KMS-11 (cell line): ENCODE measurements around the gene SBK1.

ENCODE experiments used
- H2AFZ ChIP-seq: fragments of 200-600 bp; sonication (generic); 2 replicates; pipeline ENCODE4 v1.6.1; 2016; ENCODE audit warnings: antibody characterized with exemption, mixed run types, low read depth
- H3K27ac ChIP-seq: fragments of 200-600 bp; sonication (generic); 2 replicates; pipeline ENCODE4 v1.6.1; 2016; ENCODE audit warnings: mild to moderate bottlenecking, mixed run types
- H3K27me3 ChIP-seq: fragments of 200-600 bp; sonication (generic); 2 replicates; pipeline ENCODE4 v1.6.1; 2017; ENCODE audit warnings: mild to moderate bottlenecking, low read depth, mixed run types, moderate library complexity; ENCODE audit not compliant: insufficient read depth
- H3K36me3 ChIP-seq: fragments of 200-600 bp; sonication (generic); 2 replicates; pipeline ENCODE4 v1.6.1; 2017; ENCODE audit warnings: mild to moderate bottlenecking, mixed run types; ENCODE audit not compliant: insufficient read depth
- H3K4me1 ChIP-seq: fragments of 200-600 bp; sonication (generic); 2 replicates; pipeline ENCODE4 v1.6.1; 2016; ENCODE audit warnings: mild to moderate bottlenecking, low read depth, mixed run types; ENCODE audit not compliant: poor library complexity, severe bottlenecking
- H3K4me2 ChIP-seq: fragments of 200-600 bp; sonication (generic); 2 replicates; pipeline ENCODE4 v1.7.0; 2016; ENCODE audit warnings: mild to moderate bottlenecking, mixed run types
- H3K4me3 ChIP-seq: fragments of 200-600 bp; sonication (generic); IDR thresholded peaks from 2 replicates; pipeline ENCODE4 v1.6.1; 2017; ENCODE audit warnings: low read depth, low read length, mixed read lengths; ENCODE audit not compliant: insufficient read depth
- H3K79me2 ChIP-seq: fragments of 200-600 bp; sonication (generic); 2 replicates; pipeline ENCODE4 v1.6.1; 2016; ENCODE audit warnings: low read depth, mixed run types; ENCODE audit not compliant: insufficient read depth
- H3K9ac ChIP-seq: fragments of 200-600 bp; sonication (generic); 2 replicates; pipeline ENCODE4 v1.6.1; 2016; ENCODE audit warnings: mild to moderate bottlenecking, mixed run types
- H4K20me1 ChIP-seq: fragments of 200-600 bp; sonication (generic); 2 replicates; pipeline ENCODE4 v1.6.1; 2016; ENCODE audit warnings: mild to moderate bottlenecking, mixed run types; ENCODE audit not compliant: insufficient read depth
- TF ChIP-seq, protein P1 (sequence below): fragments of 200-600 bp; sonication (generic); conservative IDR thresholded peaks from 2 replicates; pipeline ENCODE4 v1.6.1; 2017; ENCODE audit warnings: low read depth, mild to moderate bottlenecking, antibody characterized with exemption, low read length, moderate library complexity, mixed read lengths

The SBK1 gene

DNA sequence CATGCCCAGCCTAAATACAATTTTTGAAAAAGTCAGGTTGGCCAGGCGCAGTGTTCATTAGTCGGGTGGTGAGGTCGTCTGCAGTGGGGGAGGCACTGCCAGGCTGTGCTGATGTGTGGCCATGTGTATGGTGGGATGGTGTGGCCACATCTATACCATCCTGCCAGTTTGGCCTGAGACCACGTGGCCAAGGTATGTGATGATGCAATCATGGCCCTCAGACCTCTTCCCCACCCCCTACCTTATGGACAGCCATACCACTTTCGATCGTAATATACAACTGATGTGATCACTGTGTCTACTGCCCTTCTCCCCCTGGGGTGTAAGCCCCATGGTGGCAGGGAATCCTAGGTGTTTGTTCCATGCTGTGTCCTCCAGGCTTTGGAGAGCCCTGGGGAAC, 23.7 kb downstream of the SBK1 start:
- Histone ChIP-seq H3K4me2 (no peak overlapping the region), H4K20me1 (no peaks in the 10 kb centered on the region), H2AFZ (no peak overlapping the region), H3K4me1 (peaks cover 8% of the 10 kb centered on the region), H3K79me2 (no peaks in the 10 kb centered on the region), H3K4me3 (no peak overlapping the region), H3K36me3 (no peaks in the 10 kb centered on the region), H3K27me3 (peaks cover 25% of the 10 kb centered on the region; the same call in 1 of the 2 replicates), H3K9ac (no peak overlapping the region), H3K27ac (no peak overlapping the region)
- TF ChIP-seq, protein P1, sequence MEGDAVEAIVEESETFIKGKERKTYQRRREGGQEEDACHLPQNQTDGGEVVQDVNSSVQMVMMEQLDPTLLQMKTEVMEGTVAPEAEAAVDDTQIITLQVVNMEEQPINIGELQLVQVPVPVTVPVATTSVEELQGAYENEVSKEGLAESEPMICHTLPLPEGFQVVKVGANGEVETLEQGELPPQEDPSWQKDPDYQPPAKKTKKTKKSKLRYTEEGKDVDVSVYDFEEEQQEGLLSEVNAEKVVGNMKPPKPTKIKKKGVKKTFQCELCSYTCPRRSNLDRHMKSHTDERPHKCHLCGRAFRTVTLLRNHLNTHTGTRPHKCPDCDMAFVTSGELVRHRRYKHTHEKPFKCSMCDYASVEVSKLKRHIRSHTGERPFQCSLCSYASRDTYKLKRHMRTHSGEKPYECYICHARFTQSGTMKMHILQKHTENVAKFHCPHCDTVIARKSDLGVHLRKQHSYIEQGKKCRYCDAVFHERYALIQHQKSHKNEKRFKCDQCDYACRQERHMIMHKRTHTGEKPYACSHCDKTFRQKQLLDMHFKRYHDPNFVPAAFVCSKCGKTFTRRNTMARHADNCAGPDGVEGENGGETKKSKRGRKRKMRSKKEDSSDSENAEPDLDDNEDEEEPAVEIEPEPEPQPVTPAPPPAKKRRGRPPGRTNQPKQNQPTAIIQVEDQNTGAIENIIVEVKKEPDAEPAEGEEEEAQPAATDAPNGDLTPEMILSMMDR, result no peak

DNA sequence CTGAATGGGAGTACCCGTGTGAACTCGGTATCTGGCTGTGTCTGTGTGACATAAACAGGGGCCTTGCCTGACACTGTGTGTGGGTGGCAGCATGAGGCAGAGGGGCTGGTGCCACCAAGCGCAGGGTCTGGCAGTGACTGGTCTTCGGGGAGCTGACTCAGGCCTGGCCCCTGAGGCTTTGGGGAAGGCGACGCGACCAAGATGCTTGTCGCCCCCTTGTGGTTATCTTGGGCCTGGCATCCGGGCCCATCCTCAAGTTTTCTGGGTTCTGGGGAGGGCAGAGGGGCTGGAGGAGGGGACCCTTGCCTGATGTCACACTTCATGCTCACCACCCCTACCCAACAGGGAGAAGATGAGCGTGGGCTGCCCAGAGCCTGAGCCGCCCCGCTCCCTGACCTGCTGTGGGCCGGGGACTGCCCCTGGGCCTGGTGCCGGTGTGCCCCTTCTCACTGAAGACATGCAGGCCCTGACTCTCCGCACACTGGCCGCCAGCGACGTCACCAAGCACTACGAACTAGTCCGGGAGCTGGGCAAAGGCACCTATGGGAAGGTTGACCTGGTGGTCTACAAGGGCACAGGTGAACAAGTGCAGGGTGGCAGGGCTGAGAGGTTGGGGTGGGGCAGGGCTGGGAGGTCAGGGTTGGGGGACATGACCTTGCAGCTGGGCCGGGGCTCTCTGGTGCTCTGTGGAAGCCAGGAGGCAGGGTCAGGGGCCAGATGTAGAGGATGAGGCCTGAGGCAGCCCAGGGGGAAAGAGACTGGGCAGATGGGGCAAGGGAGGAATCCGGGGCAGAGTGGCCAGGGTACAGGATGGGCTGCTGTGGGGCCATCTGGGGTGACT, 24.9 kb downstream of the SBK1 start:
- Histone ChIP-seq H3K9ac (no peak overlapping the region), H3K36me3 (no peaks in the 10 kb centered on the region), H3K4me1 (peaks cover 13% of the 10 kb centered on the region), H3K27me3 (peaks cover 13% of the 10 kb centered on the region; the same call in 1 of the 2 replicates), H4K20me1 (no peaks in the 10 kb centered on the region), H2AFZ (peak overlapping the region; percentile 2; the same call in 1 of the 2 replicates), H3K79me2 (no peaks in the 10 kb centered on the region), H3K27ac (no peak overlapping the region), H3K4me3 (no peak overlapping the region), H3K4me2 (no peak overlapping the region)
- TF ChIP-seq, protein P1, result peak; percentile 95

DNA sequence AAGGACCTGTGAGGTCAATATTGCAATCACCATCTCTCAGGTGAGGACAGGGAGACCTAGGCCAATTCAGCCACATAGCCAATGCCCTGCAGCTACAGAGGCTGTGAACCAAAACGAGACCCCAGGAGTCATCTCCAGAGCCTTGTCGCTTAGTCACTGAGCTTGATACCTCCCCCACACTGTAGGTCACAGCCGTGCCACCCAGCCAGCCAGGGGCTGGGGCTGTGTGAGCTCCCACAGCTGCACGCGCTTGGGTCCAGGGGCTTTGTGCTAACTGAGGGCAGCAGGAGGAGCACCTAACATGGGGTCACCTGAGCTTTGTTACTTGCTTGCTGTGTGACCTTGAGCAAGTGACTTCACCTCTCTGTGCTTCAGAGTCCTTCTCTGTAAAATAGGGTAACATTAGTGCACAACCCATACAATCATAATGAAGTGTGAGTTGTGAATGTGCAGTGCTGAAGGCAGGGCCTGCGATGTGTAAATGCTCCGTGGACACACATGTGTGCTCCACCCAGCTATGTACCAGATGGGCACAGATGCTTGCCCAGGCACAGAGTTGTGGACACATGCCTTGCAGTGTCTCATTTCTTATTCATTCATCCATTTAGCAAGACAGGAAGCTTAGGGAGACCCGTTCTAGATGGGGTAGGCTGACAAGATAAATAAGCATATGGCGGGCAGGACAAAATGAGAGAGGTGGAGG, 25.9 kb downstream of the SBK1 start:
- Histone ChIP-seq H3K4me2 (no peak overlapping the region), H3K4me3 (no peak overlapping the region), H3K27me3 (peaks cover 4% of the 10 kb centered on the region; the same call in 1 of the 2 replicates), H3K79me2 (no peaks in the 10 kb centered on the region), H2AFZ (no peak overlapping the region), H3K36me3 (no peaks in the 10 kb centered on the region), H3K27ac (no peak overlapping the region), H3K9ac (no peak overlapping the region), H3K4me1 (peaks cover 17% of the 10 kb centered on the region), H4K20me1 (no peaks in the 10 kb centered on the region)
- TF ChIP-seq, protein P1, result no peak

DNA sequence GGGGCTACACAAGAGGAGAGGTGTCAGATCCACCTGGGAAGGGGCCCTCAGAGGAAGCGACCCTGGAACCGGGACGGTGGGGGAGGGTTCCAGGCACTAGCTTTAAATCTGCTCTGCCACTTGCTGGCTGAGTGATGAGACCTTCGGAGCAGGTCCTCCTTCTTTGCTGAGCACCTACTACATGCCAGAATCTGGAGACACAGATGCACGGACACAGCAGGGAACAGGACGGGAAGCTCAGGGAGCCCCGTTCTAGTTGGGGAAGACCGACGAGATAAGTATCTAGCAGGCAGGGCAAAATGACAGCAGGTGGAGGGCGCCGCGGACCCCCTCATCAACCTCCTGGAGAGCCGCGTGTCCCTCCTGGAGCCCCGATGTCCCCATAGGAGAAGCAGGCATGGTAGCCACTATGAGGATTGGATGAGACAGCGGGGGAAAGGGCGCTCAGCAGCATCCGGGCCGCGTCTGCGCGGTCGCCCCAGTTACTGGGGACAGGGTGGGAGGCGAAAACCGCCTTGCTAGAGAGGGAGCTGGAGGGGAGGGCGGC, 27.2 kb downstream of the SBK1 start:
- no peak overlapping the region for H3K4me3 ChIP-seq
- no peak overlapping the region for H3K9ac ChIP-seq
- no peak overlapping the region for H2AFZ ChIP-seq
- no peak overlapping the region for H3K27ac ChIP-seq
- no peaks in the 10 kb centered on the region for H3K36me3 ChIP-seq
- TF ChIP-seq, protein P1, result no peak
- H3K27me3 ChIP-seq, result peaks cover 4% of the 10 kb centered on the region; the same call in 1 of the 2 replicates
- peaks cover 31% of the 10 kb centered on the region for H3K4me1 ChIP-seq
- H4K20me1 ChIP-seq, result no peaks in the 10 kb centered on the region
- H3K79me2 ChIP-seq, result no peaks in the 10 kb centered on the region
- no peak overlapping the region for H3K4me2 ChIP-seq
